Hepatocyte (in vitro differentiated cells): ENCODE measurements around the gene NHEJ1. TPM values are rescaled to one million over a fixed set of nuclear protein-coding genes. Genes with fewer than 3 reads are reported as not detected.

Experiments used
- DNase-seq: peaks from one replicate; pipeline ENCODE4 v3.0.0-alpha.2; 2016; ENCODE audit warnings: low spot score
- H2AFZ ChIP-seq: fragments of 200-600 bp; sonication (generic); 2 replicates; pipeline ENCODE4 v1.6.0; 2016; ENCODE audit warnings: antibody characterized with exemption, mild to moderate bottlenecking
- H3K27ac ChIP-seq: fragments of 200-600 bp; sonication (generic); 2 replicates; pipeline ENCODE4 v1.5.1; 2016; ENCODE audit warnings: mild to moderate bottlenecking
- H3K27me3 ChIP-seq: fragments of 200-600 bp; sonication (generic); 2 replicates; pipeline ENCODE4 v1.6.1; 2016
- H3K36me3 ChIP-seq: fragments of 200-600 bp; sonication (generic); replicated peaks from 2 replicates; pipeline ENCODE4 v1.5.1; 2016; ENCODE audit warnings: low read depth; ENCODE audit not compliant: insufficient read depth
- H3K4me1 ChIP-seq: fragments of 200-600 bp; sonication (generic); 2 replicates; pipeline ENCODE4 v1.5.1; 2016; ENCODE audit warnings: mild to moderate bottlenecking, moderate library complexity; ENCODE audit not compliant: insufficient read depth
- H3K4me2 ChIP-seq: fragments of 200-600 bp; sonication (generic); 2 replicates; pipeline ENCODE4 v1.6.0; 2016
- H3K4me3 ChIP-seq: fragments of 200-600 bp; sonication (generic); 2 replicates; pipeline ENCODE4 v1.5.1; 2016; ENCODE audit warnings: mild to moderate bottlenecking
- H3K79me2 ChIP-seq: fragments of 200-600 bp; sonication (generic); 2 replicates; pipeline ENCODE4 v1.6.0; 2017; ENCODE audit warnings: mild to moderate bottlenecking
- H3K9me2 ChIP-seq: fragments of 200-600 bp; sonication (generic); replicated peaks from 2 replicates; pipeline ENCODE4 v1.6.0; 2017; ENCODE audit warnings: mild to moderate bottlenecking; ENCODE audit not compliant: insufficient read depth
- H3K9me3 ChIP-seq: fragments of 200-600 bp; sonication (generic); 2 replicates; pipeline ENCODE4 v1.5.1; 2016; ENCODE audit warnings: low read depth, mild to moderate bottlenecking
- H4K20me1 ChIP-seq: fragments of 200-600 bp; sonication (generic); 2 replicates; pipeline ENCODE4 v1.6.0; 2016; ENCODE audit warnings: mild to moderate bottlenecking; ENCODE audit not compliant: insufficient read depth, poor library complexity, severe bottlenecking
- EZH2 ChIP-seq: fragments of 200-600 bp; sonication (generic); IDR thresholded peaks from 2 replicates; pipeline ENCODE4 v1.6.1; 2016; ENCODE audit warnings: antibody characterized with exemption, mild to moderate bottlenecking, borderline replicate concordance
- EZH2phosphoT487 ChIP-seq: fragments of 200-600 bp; sonication (generic); IDR thresholded peaks from one replicate; pipeline ENCODE4 v1.6.1; 2018; ENCODE audit warnings: antibody characterized with exemption, mild to moderate bottlenecking, low read depth, moderate library complexity; ENCODE audit not compliant: unreplicated experiment, severe bottlenecking
- WGBS: methylation state at CpG from one replicate; pipeline ENCODE4 v1.1.6; 2016; ENCODE audit warnings: low lambda C conversion rate; ENCODE audit errors: missing lambda C conversion rate; 5-methylcytosine and 5-hydroxymethylcytosine counted together
- polyA plus RNA-seq: library from polyadenylated mRNA; unstranded; fragments of >200 nt; fragmentation: Nextera tagmentation; extraction: Ambion mirVana; gene quantifications from 2 replicates; pipeline ENCODE4 v1.2.1, GENCODE V29; 2016
- total RNA-seq: library from RNA; depleted of rRNA; stranded (reverse); fragments of >200 nt; gene quantifications from 2 replicates; pipeline ENCODE4 v1.2.3, GENCODE V29; 2014
- TF ChIP-seq, protein P1 (sequence below): fragments of 200-600 bp; sonication (generic); IDR thresholded peaks from 2 replicates; pipeline ENCODE4 v1.5.1; 2016; ENCODE audit warnings: antibody characterized with exemption, mild to moderate bottlenecking; ENCODE audit not compliant: poor library complexity

Gene NHEJ1
- total and polyA plus RNA-seq, 2 experiments from 2014 or later, result 18.1 to 28.2 TPM

DNA sequence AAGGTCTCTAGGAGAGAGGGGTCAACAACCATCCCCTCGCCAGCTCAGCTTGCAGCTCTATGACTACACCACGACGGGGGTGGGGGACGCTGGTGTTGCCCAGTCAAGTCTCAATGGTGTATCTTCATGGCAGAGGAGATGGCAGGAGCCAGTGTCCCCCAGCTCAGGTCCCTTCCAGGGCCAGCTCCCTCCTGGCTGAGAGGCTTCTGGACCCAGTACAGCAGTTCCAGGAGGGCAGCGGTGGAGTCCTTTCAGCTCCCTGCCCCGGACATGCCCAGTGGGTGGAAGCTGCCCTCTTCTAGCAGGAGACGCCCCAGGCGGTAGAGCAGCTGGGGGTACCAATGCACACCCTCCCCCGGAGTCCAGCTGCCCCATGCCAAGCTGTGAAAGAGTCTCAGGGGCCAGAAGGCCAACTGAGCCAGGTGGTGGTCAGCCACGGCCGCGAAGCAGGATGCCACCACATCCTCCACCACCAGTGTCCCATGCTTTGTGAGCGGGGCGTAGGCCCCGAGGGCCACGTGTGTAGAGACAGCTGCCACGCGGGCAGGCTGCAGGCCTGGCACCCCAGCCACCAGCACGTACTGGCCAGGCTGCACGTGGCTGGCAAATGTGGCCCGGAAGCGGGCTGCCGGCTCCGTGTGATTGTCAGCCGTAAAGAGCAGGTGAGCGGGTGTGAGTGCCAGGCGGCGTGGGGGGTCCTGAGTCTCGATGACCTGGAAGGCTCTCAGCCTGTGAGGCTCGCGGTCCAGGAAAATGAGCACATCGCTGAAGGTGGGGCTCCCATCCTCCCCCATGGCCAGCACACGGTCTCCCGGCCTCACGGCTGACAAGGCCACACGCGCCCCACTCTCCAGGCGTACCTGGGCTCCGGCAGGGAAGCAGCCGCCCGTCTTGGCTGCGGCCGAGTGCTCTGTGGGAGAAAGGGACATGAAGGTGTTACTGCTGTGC, 105.4 kb downstream of the NHEJ1 start:
- no peak overlapping the region for H3K4me3 ChIP-seq
- no peaks in the 10 kb centered on the region for H3K9me2 ChIP-seq
- 91% methylated on average over 43 of the region's 43 CpGs for WGBS
- H3K4me2 ChIP-seq, result no peak overlapping the region
- peaks cover 50% of the 10 kb centered on the region for H3K27me3 ChIP-seq
- H3K27ac ChIP-seq, result no peak overlapping the region
- no peaks in the 10 kb centered on the region for H3K36me3 ChIP-seq
- no peak for DNase-seq
- peaks cover 31% of the 10 kb centered on the region for H4K20me1 ChIP-seq
- no peaks in the 10 kb centered on the region for H3K4me1 ChIP-seq
- no peaks in the 10 kb centered on the region for H3K9me3 ChIP-seq
- H3K79me2 ChIP-seq, result peaks cover 17% of the 10 kb centered on the region
- TF ChIP-seq EZH2phosphoT487 (no peak), EZH2 (no peak)
- TF ChIP-seq, protein P1, sequence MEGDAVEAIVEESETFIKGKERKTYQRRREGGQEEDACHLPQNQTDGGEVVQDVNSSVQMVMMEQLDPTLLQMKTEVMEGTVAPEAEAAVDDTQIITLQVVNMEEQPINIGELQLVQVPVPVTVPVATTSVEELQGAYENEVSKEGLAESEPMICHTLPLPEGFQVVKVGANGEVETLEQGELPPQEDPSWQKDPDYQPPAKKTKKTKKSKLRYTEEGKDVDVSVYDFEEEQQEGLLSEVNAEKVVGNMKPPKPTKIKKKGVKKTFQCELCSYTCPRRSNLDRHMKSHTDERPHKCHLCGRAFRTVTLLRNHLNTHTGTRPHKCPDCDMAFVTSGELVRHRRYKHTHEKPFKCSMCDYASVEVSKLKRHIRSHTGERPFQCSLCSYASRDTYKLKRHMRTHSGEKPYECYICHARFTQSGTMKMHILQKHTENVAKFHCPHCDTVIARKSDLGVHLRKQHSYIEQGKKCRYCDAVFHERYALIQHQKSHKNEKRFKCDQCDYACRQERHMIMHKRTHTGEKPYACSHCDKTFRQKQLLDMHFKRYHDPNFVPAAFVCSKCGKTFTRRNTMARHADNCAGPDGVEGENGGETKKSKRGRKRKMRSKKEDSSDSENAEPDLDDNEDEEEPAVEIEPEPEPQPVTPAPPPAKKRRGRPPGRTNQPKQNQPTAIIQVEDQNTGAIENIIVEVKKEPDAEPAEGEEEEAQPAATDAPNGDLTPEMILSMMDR, result no peak
- H2AFZ ChIP-seq, result no peak overlapping the region

DNA sequence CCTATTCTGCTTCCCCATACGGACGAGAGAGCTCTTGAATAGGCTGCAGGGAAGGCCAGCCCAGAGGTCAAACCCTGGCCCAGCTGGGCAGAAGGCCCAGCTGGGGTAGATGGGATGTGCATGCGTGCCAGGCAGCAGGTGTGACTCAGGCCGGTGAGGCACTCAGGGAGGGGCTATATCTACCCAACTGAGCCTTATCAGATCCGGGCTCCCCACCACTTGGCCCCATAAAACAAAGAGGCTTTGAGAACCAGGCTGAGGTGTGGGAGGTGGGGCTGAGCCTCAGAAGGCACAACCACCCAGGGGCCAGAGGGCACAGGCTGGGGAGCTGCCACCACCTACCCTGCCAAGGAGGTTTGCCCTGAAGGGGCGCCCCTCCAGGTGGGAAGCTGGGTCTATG, 111.3 kb downstream of the NHEJ1 start:
- no peaks in the 10 kb centered on the region for H3K9me2 ChIP-seq
- no peaks in the 10 kb centered on the region for H4K20me1 ChIP-seq
- H3K4me2 ChIP-seq, result no peak overlapping the region
- H2AFZ ChIP-seq, result no peak overlapping the region
- H3K4me3 ChIP-seq, result no peak overlapping the region
- TF ChIP-seq EZH2 (no peak), EZH2phosphoT487 (no peak)
- TF ChIP-seq, protein P1, result no peak
- no peaks in the 10 kb centered on the region for H3K36me3 ChIP-seq
- no peaks in the 10 kb centered on the region for H3K79me2 ChIP-seq
- H3K4me1 ChIP-seq, result no peaks in the 10 kb centered on the region
- H3K27ac ChIP-seq, result no peak overlapping the region
- peaks cover 20% of the 10 kb centered on the region for H3K27me3 ChIP-seq
- H3K9me3 ChIP-seq, result no peaks in the 10 kb centered on the region
- DNase-seq, result no peak
- 56% methylated on average over 6 of the region's 6 CpGs for WGBS

DNA sequence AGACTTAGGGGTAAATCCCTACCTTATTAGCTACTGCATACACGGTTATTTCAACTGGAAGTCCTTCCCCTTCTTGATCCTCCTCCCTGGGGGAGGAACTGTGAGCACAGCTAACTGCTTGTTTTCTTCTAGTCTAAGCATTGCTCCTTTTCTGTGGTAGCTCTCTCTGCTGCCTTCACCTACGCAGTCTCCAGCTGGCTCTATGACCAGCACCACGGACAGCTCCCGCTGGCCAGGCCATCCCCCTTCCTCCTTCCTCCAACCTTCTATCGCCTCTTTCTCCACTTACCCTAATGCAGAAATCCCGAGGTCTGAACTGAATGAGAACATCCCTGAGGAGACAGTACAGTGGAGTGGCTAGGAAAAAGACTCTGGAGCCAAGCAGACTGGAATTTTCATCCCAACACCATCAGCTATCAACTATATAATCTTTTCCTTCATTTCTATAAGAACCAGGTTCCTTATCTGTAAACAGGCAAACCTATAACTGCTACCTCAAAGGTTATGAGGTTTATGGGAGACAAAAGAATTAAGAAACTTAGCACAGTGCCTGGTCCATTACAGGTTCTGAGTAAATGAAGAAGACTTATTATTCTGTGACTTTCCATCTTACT, 114.6 kb downstream of the NHEJ1 start:
- Histone ChIP-seq H3K4me2 (no peak overlapping the region), H4K20me1 (no peaks in the 10 kb centered on the region), H3K4me3 (no peak overlapping the region), H3K27ac (no peak overlapping the region), H3K36me3 (no peaks in the 10 kb centered on the region), H3K4me1 (peaks cover 6% of the 10 kb centered on the region), H3K79me2 (no peaks in the 10 kb centered on the region), H3K9me2 (no peaks in the 10 kb centered on the region), H3K9me3 (no peaks in the 10 kb centered on the region), H2AFZ (no peak overlapping the region), H3K27me3 (peaks cover 36% of the 10 kb centered on the region)
- TF ChIP-seq EZH2, result no peak
- TF ChIP-seq EZH2phosphoT487, result no peak
- TF ChIP-seq, protein P1, result no peak
- DNase-seq, result peak; percentile 79
- 5% methylated on average over 6 of the region's 6 CpGs for WGBS
